Activated CD8-positive, alpha-beta T cell treated with anti-CD3 and anti-CD28 coated beads for 36 hours (primary cell): Measurements from ENCODE around the gene TET2. TPM values are rescaled to one million over a fixed set of nuclear protein-coding genes. Genes with fewer than 3 reads are reported as not detected.
A peak's percentile ranks its signal among the peaks of the same experiment; 100 is the strongest.

ENCODE experiments used
- ATAC-seq: fragments of 200-7000 bp; cut with Tn5 transposase; one replicate; pipeline ENCODE4 v1.10.0; 2021; ENCODE audit warnings: mild to moderate bottlenecking, moderate library complexity
- CTCF ChIA-PET: fragments of 350-600 bp; sonication (Branson Sonifier 250); formaldehyde crosslinking; loops from one replicate; lab custom pipeline; 2021; ENCODE audit warnings: antibody characterized with exemption; lab: Charles Lee
- POLR2A ChIA-PET: fragments of 350-600 bp; sonication (Branson Sonifier 250); formaldehyde crosslinking; loops from one replicate; lab custom pipeline; 2021; ENCODE audit warnings: antibody characterized with exemption; lab: Charles Lee
- DNase-seq: peaks from one replicate; pipeline ENCODE4 v3.0.0-alpha.2; 2020
- H3K27ac Mint-ChIP-seq: one replicate; pipeline ENCODE4 v1.8.0; 2021; ENCODE audit warnings: mild to moderate bottlenecking, mixed read lengths
- H3K27me3 Mint-ChIP-seq: one replicate; pipeline ENCODE4 v1.8.0; 2021; ENCODE audit warnings: mixed read lengths
- H3K36me3 Mint-ChIP-seq: one replicate; pipeline ENCODE4 v1.8.0; 2021; ENCODE audit warnings: low read depth, mixed read lengths
- H3K4me1 Mint-ChIP-seq: one replicate; pipeline ENCODE4 v1.8.0; 2021; ENCODE audit warnings: low read depth, mixed read lengths
- H3K4me3 Mint-ChIP-seq: one replicate; pipeline ENCODE4 v1.8.0; 2021; ENCODE audit warnings: mild to moderate bottlenecking, moderate library complexity, mixed read lengths
- H3K9me3 Mint-ChIP-seq: one replicate; pipeline ENCODE4 v1.8.0; 2021; ENCODE audit warnings: mixed read lengths
- CTCF ChIP-seq: fragments of 200-600 bp; IDR thresholded peaks from one replicate; pipeline ENCODE4 v1.8.0; 2022; ENCODE audit warnings: antibody characterized with exemption, mild to moderate bottlenecking
- intact Hi-C: fragments of 100-400 bp; cut with micrococcal nuclease; formaldehyde crosslinking; loops from one replicate; pipeline ENCODE4 v1.10.0; 2022
- total RNA-seq, 2 experiments: library from RNA; stranded (reverse); gene quantifications; one replicate each; pipeline ENCODE4 v1.2.3, GENCODE V29; 2021

The TET2 gene
- total RNA-seq, 2 experiments from 2014 or later: 31.3 to 36.0 TPM

DNA sequence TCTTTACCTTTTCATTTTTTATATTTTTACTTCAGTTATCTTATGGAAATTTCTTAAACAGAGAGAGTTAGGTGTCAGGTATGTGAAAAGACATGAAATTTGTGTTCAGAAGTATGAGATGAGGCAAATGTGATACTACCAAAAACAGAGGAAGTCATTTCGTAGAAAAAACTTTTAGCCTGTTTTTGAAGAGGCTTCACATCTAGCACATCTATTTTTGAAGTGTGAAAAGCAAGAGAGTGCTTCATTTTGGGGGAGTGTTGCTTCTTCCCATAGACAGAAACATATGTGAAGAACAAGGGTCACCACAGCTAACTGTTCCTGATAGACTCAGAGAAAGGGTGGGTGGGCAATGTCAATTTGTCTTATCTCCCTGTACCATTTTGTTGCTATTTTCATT, 125.3 kb downstream of the TET2 start:
- Mint-ChIP-seq H3K27ac (peak overlapping the region; percentile 82), H3K4me3 (no peak overlapping the region), H3K9me3 (peaks cover 6% of the 10 kb centered on the region), H3K4me1 (peaks cover 56% of the 10 kb centered on the region), H3K27me3 (no peaks in the 10 kb centered on the region), H3K36me3 (peaks cover 76% of the 10 kb centered on the region)
- ATAC-seq (no peak), DNase-seq (no peak)
- CTCF ChIA-PET: no interaction called here
- TF ChIP-seq CTCF: no peak
- POLR2A ChIA-PET: no interaction called here
- intact Hi-C loops: no loop called here

DNA sequence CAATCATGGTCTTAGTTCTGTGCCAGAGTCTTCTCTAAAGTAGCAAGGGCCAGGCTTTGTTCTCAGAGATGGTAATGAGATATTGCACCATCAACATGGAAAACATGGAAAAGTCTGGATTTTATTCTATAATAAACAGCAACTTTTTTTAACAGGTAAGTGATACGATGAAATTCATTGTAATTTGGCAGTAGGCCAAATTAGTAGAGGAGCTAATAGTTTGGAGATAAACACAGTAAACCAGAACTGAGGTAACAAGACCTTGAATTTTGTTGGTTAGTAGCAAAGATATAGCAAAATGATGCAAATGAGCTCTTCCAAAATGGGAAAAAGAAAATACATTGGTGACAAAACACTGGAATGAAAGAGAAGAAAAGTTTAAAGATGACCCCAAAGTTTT, 126.6 kb downstream of the TET2 start:
- Mint-ChIP-seq H3K4me1 (peaks cover 56% of the 10 kb centered on the region), H3K4me3 (no peak overlapping the region), H3K9me3 (peaks cover 6% of the 10 kb centered on the region), H3K27me3 (no peaks in the 10 kb centered on the region), H3K27ac (peak overlapping the region; percentile 80), H3K36me3 (peaks cover 74% of the 10 kb centered on the region)
- POLR2A ChIA-PET: no interaction called here
- intact Hi-C loops: no loop called here
- ATAC-seq (no peak), DNase-seq (no peak)
- no peak for TF ChIP-seq CTCF
- CTCF ChIA-PET: interaction anchor here (0.9 to 1.5 kb wide), 2 partner anchors 129 to 201 kb away, joined by 3 read pairs; partner anchors contain the start of gene PPA2

DNA sequence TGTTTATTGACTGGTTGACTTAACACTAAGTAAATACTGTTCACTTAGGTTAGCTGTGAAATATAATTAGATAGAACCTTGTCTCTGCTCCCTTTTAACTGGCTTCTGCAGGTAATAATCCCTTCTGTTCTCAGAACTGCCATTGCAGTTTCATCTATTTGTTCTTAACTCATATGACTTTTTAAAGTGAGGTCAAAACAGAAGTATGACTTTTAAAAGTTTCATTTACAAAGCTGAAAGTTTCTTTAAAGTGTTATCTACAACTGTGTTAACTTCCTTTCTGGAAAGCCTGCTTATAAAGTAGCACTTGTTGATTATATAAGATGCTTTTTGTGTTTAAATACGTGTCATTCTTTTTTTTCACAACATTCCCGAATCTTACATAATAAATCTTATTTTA, 127.4 kb downstream of the TET2 start:
- CTCF ChIA-PET: interaction anchor here (0.9 to 1.5 kb wide), 2 partner anchors 130 to 200 kb away, joined by 3 read pairs; partner anchors contain the start of gene PPA2
- no peak for TF ChIP-seq CTCF
- Mint-ChIP-seq H3K36me3 (peaks cover 69% of the 10 kb centered on the region), H3K4me3 (no peak overlapping the region), H3K9me3 (peaks cover 6% of the 10 kb centered on the region), H3K27me3 (no peaks in the 10 kb centered on the region), H3K27ac (peak overlapping the region; percentile 80), H3K4me1 (peaks cover 58% of the 10 kb centered on the region)
- peak; percentile 48 for ATAC-seq
- no peak for DNase-seq
- POLR2A ChIA-PET: interaction anchor here (0.9 kb wide), 1 partner anchor 126 kb away, joined by 3 read pairs; no protein-coding TSS in a partner anchor
- intact Hi-C loops: no loop called here

DNA sequence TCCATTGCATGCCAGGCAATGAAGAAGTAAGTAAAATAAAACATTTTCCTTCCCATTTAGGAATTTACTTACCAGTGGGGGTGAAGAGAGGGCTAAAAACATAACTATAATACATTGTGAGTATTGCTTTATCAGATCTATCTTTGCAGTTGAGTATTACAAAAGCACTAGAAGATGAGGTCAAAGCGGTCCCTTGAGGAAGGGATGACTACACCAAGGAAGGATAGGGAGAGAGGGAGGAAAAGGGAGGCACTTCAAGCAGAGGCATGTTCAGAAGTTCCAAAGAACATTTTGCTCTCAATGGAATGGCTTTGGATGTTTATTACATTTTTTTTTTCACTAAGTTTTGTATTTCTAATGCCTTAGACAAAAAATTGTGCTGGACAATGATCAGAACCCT, 127.8 kb downstream of the TET2 start:
- POLR2A ChIA-PET: interaction anchor here (0.9 kb wide), 1 partner anchor 127 kb away, joined by 3 read pairs; no protein-coding TSS in a partner anchor
- peaks cover 4% of the 10 kb centered on the region for H3K9me3 Mint-ChIP-seq
- H3K36me3 Mint-ChIP-seq: peaks cover 65% of the 10 kb centered on the region
- ATAC-seq (no peak), DNase-seq (no peak)
- CTCF ChIA-PET: interaction anchor here (0.9 to 1.5 kb wide), 2 partner anchors 130 to 199 kb away, joined by 3 read pairs; partner anchors contain the start of gene PPA2
- no peaks in the 10 kb centered on the region for H3K27me3 Mint-ChIP-seq
- no peak for TF ChIP-seq CTCF
- H3K4me1 Mint-ChIP-seq: peaks cover 59% of the 10 kb centered on the region
- no peak overlapping the region for H3K4me3 Mint-ChIP-seq
- H3K27ac Mint-ChIP-seq: peak overlapping the region; percentile 40
- intact Hi-C loops: no loop called here

DNA sequence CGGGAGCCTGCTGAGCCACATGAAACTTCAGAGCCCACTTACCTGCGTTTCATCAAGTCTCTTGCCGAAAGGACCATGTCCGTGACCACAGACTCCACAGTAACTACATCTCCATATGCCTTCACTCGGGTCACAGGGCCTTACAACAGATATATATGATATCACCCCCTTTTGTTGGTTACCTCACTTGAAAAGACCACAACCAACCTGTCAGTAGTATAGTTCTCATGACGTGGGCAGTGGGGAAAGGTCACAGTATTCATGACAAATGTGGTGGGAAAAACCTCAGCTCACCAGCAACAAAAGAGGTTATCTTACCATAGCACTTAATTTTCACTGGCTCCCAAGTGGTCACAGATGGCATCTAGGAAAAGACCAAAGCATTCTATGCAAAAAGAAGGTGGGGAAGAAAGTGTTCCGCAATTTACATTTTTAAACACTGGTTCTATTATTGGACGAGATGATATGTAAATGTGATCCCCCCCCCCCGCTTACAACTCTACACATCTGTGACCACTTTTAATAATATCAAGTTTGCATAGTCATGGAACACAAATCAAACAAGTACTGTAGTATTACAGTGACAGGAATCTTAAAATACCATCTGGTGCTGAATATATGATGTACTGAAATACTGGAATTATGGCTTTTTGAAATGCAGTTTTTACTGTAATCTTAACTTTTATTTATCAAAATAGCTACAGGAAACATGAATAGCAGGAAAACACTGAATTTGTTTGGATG, 129.9 kb downstream of the TET2 start:
- H3K36me3 Mint-ChIP-seq: peaks cover 46% of the 10 kb centered on the region

More for the DNA sequence above, 129.9 kb downstream of the TET2 start:
- peak; percentile 39 for DNase-seq
- Mint-ChIP-seq H3K27ac (peak overlapping the region; percentile 63), H3K4me3 (no peak overlapping the region), H3K27me3 (no peaks in the 10 kb centered on the region), H3K4me1 (peaks cover 51% of the 10 kb centered on the region), H3K9me3 (no peaks in the 10 kb centered on the region)
- intact Hi-C loops: no loop called here
- ChIA-PET POLR2A (interaction anchor here (1.1 to 1.5 kb wide), 2 partner anchors 29 to 198 kb away, joined by 3 to 4 read pairs; partner anchors contain the start of gene PPA2), CTCF (no interaction called here)
- peak; percentile 38 for ATAC-seq
- TF ChIP-seq CTCF: no peak
